ENCODE measurements around the gene SLC25A34.

- peak; percentile 52 for TF ChIP-seq CHD2 (IDR thresholded peaks at IDR 0.05; ENCODE audit: low read length, partially characterized antibody)
- TF ChIP-seq REST (IDR thresholded peaks at IDR 0.05; ENCODE audit: low read depth, low read length): no peak
- TF ChIP-seq CTCF (IDR thresholded peaks at IDR 0.05): no peak
- no peak for TF ChIP-seq FOSL2 (IDR thresholded peaks at IDR 0.05; ENCODE audit: borderline replicate concordance, low read depth)
- no peak for TF ChIP-seq RAD21 (IDR thresholded peaks at IDR 0.05; ENCODE audit: low read length)
- no peak for TF ChIP-seq JUND (IDR thresholded peaks at IDR 0.05)
- TF ChIP-seq MEF2A (IDR thresholded peaks at IDR 0.05; ENCODE audit: borderline replicate concordance, low read depth): no peak
- no peak for TF ChIP-seq FOXJ3 (CRISPR knock-in tag; IDR thresholded peaks at IDR 0.05)
- no peak for TF ChIP-seq FOXM1 (IDR thresholded peaks at IDR 0.05; ENCODE audit: low read depth)
- no peak for TF ChIP-seq TCF12 (IDR thresholded peaks at IDR 0.05)
- no peak for TF ChIP-seq IRF3 (IDR thresholded peaks at IDR 0.05; ENCODE audit: low read depth, low read length)
- TF ChIP-seq EP300 (IDR thresholded peaks at IDR 0.05; ENCODE audit: borderline replicate concordance in 1 of 2, low read depth in 1 of 2, low read length in 1 of 2): peak in 1 of 2 experiments; percentile 55; a peak in 1 of 4 replicates
- TF ChIP-seq POLR2AphosphoS5 (IDR thresholded peaks at IDR 0.05; ENCODE audit: low read depth, low read length): no peak
- no peak for TF ChIP-seq GABPA (IDR thresholded peaks at IDR 0.05; ENCODE audit: low read depth)
Measured at GRCh38 chr1:15761366-15762128, 25.5 kb downstream of the SLC25A34 start.

Data from SK-N-SH (cell line).